K562 (cell line): Measurements from ENCODE around the gene SH2B2. TPM values are rescaled to one million over a fixed set of nuclear protein-coding genes. Genes with fewer than 3 reads are reported as not detected.
A peak's percentile ranks its signal among the peaks of the same experiment; 100 is the strongest.

Experiments
- ATAC-seq: fragments of 200-7000 bp; cut with Tn5 transposase; 3 replicates; pipeline ENCODE4 v1.9.1; 2020; ENCODE audit warnings: moderate library complexity
- BruUV-seq: library from RNA; stranded (reverse); fragments of 400-500 nt; replicated peaks from 2 replicates; lab custom pipeline; 2021; lab: Mats Ljungman, UMichigan
- CTCF ChIA-PET: fragments of 300-600 bp; formaldehyde crosslinking; extraction: SDS; loops from one replicate; lab custom pipeline; 2021; ENCODE audit warnings: low intra/inter-chr PET ratio; lab: Yijun Ruan, JAX
- POLR2A ChIA-PET: fragments of 300-600, 350-650 bp; sonication (Branson Sonifier 250); formaldehyde crosslinking; extraction: SDS; loops from one replicate; lab custom pipeline; 2021; ENCODE audit warnings: antibody characterized with exemption, inconsistent platforms; lab: Yijun Ruan, JAX
- DNase-seq, 4 experiments: peaks; one replicate each; pipeline versions ENCODE4 v3.0.0 to v3.0.0-alpha.2; 2011 to 2018; ENCODE audit warnings: low spot score in 3 of 4, mixed read lengths in 3 of 4; ENCODE audit errors: extremely low read depth in 1 of 4
- FAIRE-seq: peaks from 2 replicates; lab custom pipeline; 2011; peaks lifted over from hg19 to GRCh38; lab: Jason Lieb, UNC
- H2AFZ ChIP-seq: 2 replicates; pipeline ENCODE4 v1.6.0; 2011; ENCODE audit warnings: low read depth, low read length, control low read depth, inconsistent platforms
- H3K27ac ChIP-seq: fragments of 200-600 bp; 3 replicates; pipeline ENCODE4 v1.8.0; 2011; ENCODE audit warnings: low read depth, mild to moderate bottlenecking, control low read depth, inconsistent platforms, low read length, moderate library complexity, mixed read lengths; ENCODE audit errors: extremely low read depth
- H3K27me3 ChIP-seq, 2 experiments: fragments of 300-600 bp in 1 of 2; 2 replicates in 1 of 2; 3 replicates in 1 of 2; pipeline versions ENCODE4 v1.6.0 to v1.8.0; 2011; ENCODE audit warnings: inconsistent platforms in 2 of 2, low read length in 2 of 2, mild to moderate bottlenecking in 1 of 2, mixed read lengths in 1 of 2, moderate library complexity in 1 of 2; ENCODE audit not compliant: control insufficient read depth in 2 of 2, insufficient read depth in 2 of 2
- H3K36me3 ChIP-seq: fragments of 300-600 bp; 3 replicates; pipeline ENCODE4 v1.8.0; 2011; ENCODE audit warnings: mild to moderate bottlenecking, low read length, inconsistent platforms; ENCODE audit not compliant: control insufficient read depth, insufficient read depth
- H3K4me1 ChIP-seq, 2 experiments: fragments of 200-600 bp in 1 of 2; replicated peaks in 1 of 2; 2 replicates in 1 of 2; 3 replicates in 1 of 2; pipeline versions ENCODE4 v1.5.1 to v1.8.0; 2011; ENCODE audit warnings: inconsistent platforms in 2 of 2, low read length in 2 of 2, mild to moderate bottlenecking in 1 of 2, mixed read lengths in 1 of 2, moderate library complexity in 1 of 2; ENCODE audit not compliant: control insufficient read depth in 2 of 2, insufficient read depth in 2 of 2
- H3K4me2 ChIP-seq: 2 replicates; pipeline ENCODE4 v1.6.1; 2011; ENCODE audit warnings: low read length, control low read depth, inconsistent platforms, mixed read lengths; ENCODE audit not compliant: insufficient read depth
- H3K4me3 ChIP-seq: fragments of 200-600 bp; sonication (generic), shearing (Covaris generic); 2 replicates; pipeline ENCODE4 v1.5.1; 2016; ENCODE audit warnings: control low read depth, inconsistent platforms
- H3K79me2 ChIP-seq: fragments of 200-600 bp; 3 replicates; pipeline ENCODE4 v1.8.0; 2011; ENCODE audit warnings: low read length, inconsistent platforms; ENCODE audit not compliant: control insufficient read depth, insufficient read depth
- H3K9ac ChIP-seq, 2 experiments: 2 replicates each; pipeline versions ENCODE4 v1.6.0 to v1.6.1; 2011; ENCODE audit warnings: low read depth in 2 of 2, low read length in 2 of 2, control low read depth in 1 of 2, inconsistent platforms in 1 of 2, mild to moderate bottlenecking in 1 of 2, mixed read lengths in 1 of 2; ENCODE audit not compliant: insufficient read depth in 1 of 2
- H3K9me1 ChIP-seq: one replicate; pipeline ENCODE4 v1.6.0; 2011; ENCODE audit warnings: inconsistent platforms, mild to moderate bottlenecking, low read length, moderate library complexity; ENCODE audit not compliant: control insufficient read depth, insufficient read depth
- H3K9me3 ChIP-seq: replicated peaks from 2 replicates; pipeline ENCODE4 v1.5.1; 2011; ENCODE audit warnings: low read depth, low read length, inconsistent platforms; ENCODE audit not compliant: control insufficient read depth, insufficient read depth
- H4K20me1 ChIP-seq: replicated peaks from 2 replicates; pipeline ENCODE4 v1.6.1; 2011; ENCODE audit warnings: low read length, inconsistent platforms, mixed read lengths; ENCODE audit not compliant: control insufficient read depth, insufficient read depth
- CXXC5 ChIP-seq: fragments of 250-450 bp; sonication (Bioruptor Pico); IDR thresholded peaks from 2 replicates; pipeline ENCODE4 v1.8.0; 2022; ENCODE audit warnings: inconsistent platforms, mild to moderate bottlenecking, moderate library complexity
- DMBX1 ChIP-seq: fragments of 250-450 bp; sonication (Bioruptor Pico); IDR thresholded peaks from 2 replicates; pipeline ENCODE4 v1.8.0; 2022; ENCODE audit warnings: inconsistent platforms, mild to moderate bottlenecking, moderate library complexity, borderline replicate concordance
- MNT ChIP-seq, 2 experiments: fragments of 450-650 bp; conservative IDR thresholded peaks; 2 replicates each; pipeline ENCODE4 v1.6.1; 2017; ENCODE audit warnings: mild to moderate bottlenecking in 2 of 2, moderate library complexity in 2 of 2
- ZNF695 ChIP-seq: fragments of 450-650 bp; formaldehyde crosslinking; IDR thresholded peaks from 2 replicates; pipeline ENCODE4 v1.4.0; 2020; ENCODE audit warnings: mild to moderate bottlenecking, moderate library complexity
- WGBS: fragments of 100-300 bp; shearing (Covaris generic); methylation state at CpG from one replicate; pipeline ENCODE4 v1.1.6; 2016; ENCODE audit warnings: low coverage, mixed read lengths; ENCODE audit not compliant: insufficient coverage; ENCODE audit errors: missing lambda C conversion rate; 5-methylcytosine and 5-hydroxymethylcytosine counted together
- in situ Hi-C: fragments of 300-500 bp; cut with MboI; formaldehyde crosslinking; loops from 4 replicates; pipeline ENCODE4 v1.15.0; 2018; ENCODE audit warnings: inconsistent platforms, mixed read lengths
- intact Hi-C: fragments of 100-400 bp; cut with micrococcal nuclease; formaldehyde crosslinking; loops from 2 replicates; pipeline ENCODE4 v1.14.2; 2022
- polyA plus RNA-seq, 8 experiments: library from polyadenylated mRNA; depleted of rRNA in 4 of 8; stranded (reverse) in 5 of 8; unstranded in 3 of 8; fragments of >200 nt; fragmentation: Nextera tagmentation in 2 of 8; fragmentation: Illumina TruSeq in 1 of 8; extraction: Ambion mirVana in 2 of 8; extraction: Trizol in 1 of 8; gene quantifications; 2 replicates each; pipeline versions ENCODE4 v1.2.1 to v1.2.3, GENCODE V29; 2011 to 2014; ENCODE audit warnings: inconsistent platforms in 1 of 8, missing spikeins in 1 of 8
- total RNA-seq, 7 experiments: library from RNA; depleted of rRNA in 6 of 7; stranded (reverse); fragments of >200 nt in 6 of 7; fragmentation: Illumina TruSeq in 2 of 7; extraction: Trizol in 2 of 7; gene quantifications; 2 replicates each; pipeline versions ENCODE4 v1.2.1 to v1.2.3, GENCODE V29; 2011 to 2021; ENCODE audit warnings: low replicate concordance in 1 of 7
- TF ChIP-seq, protein P1 (sequence below): IDR thresholded peaks from 2 replicates; pipeline ENCODE4 v1.6.1; 2016; ENCODE audit warnings: missing genetic modification characterization, missing compliant biosample characterization

Gene SH2B2
- total and polyA plus RNA-seq, 9 of the 15 experiments (the other 6 are each of a cell fraction or from before 2014, with no cell fraction given): 0.03 to 0.89 (median 0.07) TPM; not detected in 4

GRCh38 chr7:102322202-102322715 lies 35.6 kb downstream of the SH2B2 start:
- TF ChIP-seq MNT (conservative IDR thresholded peaks at IDR 0.05) (no peak), DMBX1 (no peak), ZNF695 (CRISPR knock-in tag) (no peak), CXXC5 (CRISPR knock-in tag) (no peak)
- TF ChIP-seq, protein P1, sequence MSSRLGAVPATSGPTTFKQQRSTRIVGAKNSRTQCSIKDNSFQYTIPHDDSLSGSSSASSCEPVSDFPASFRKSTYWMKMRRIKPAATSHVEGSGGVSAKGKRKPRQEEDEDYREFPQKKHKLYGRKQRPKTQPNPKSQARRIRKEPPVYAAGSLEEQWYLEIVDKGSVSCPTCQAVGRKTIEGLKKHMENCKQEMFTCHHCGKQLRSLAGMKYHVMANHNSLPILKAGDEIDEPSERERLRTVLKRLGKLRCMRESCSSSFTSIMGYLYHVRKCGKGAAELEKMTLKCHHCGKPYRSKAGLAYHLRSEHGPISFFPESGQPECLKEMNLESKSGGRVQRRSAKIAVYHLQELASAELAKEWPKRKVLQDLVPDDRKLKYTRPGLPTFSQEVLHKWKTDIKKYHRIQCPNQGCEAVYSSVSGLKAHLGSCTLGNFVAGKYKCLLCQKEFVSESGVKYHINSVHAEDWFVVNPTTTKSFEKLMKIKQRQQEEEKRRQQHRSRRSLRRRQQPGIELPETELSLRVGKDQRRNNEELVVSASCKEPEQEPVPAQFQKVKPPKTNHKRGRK (tag): 0 out of 2 replicates have a peak, but pooled peaks have one; percentile 26
- H3K9me3 ChIP-seq: no peaks in the 10 kb centered on the region
- 0 out of 2 replicates have a peak, but pooled peaks cover 10% of the 10 kb centered on the region for H4K20me1 ChIP-seq
- H3K79me2 ChIP-seq: no peaks in the 10 kb centered on the region
- no peak overlapping the region for H3K9ac ChIP-seq
- no peaks in the 10 kb centered on the region for H3K36me3 ChIP-seq
- H3K27ac ChIP-seq: no peak overlapping the region
- H3K4me3 ChIP-seq: no peak overlapping the region
- in situ Hi-C loops: loop anchor here (5.0 to 25.0 kb wide), 2 partner anchors 35 to 340 kb away; partner anchors contain the start of genes POLR2J2, SH2B2 and SPDYE2B
- intact Hi-C loops: loop anchor here (5.0 kb wide), 1 partner anchor 70 kb away; no protein-coding TSS in a partner anchor
- ChIA-PET CTCF (no interaction called here), POLR2A (no interaction called here)
- peaks cover 0 to 25% of the 10 kb centered on the region in 2 experiments; a peak in 3 of 5 replicates for H3K4me1 ChIP-seq
- no peak overlapping the region for H2AFZ ChIP-seq
- H3K9me1 ChIP-seq: no peaks in the 10 kb centered on the region
- no peak overlapping the region for H3K4me2 ChIP-seq
- peaks cover 49 to 80% of the 10 kb centered on the region in 2 experiments for H3K27me3 ChIP-seq
- WGBS: 17% methylated on average over 7 of the region's 8 CpGs
- ATAC-seq: no peak
- DNase-seq: peak in 1 of 4 experiments; percentile 11
- BruUV-seq: no TSS peak
- FAIRE-seq: no peak
